ENCODE measurements around the gene ATP11C.
"Not testable (repeated sequence)": the region's sequence is repeated elsewhere in the genome, so short reads cannot be mapped to it uniquely, and the experiment has no call there.

ATP11C gene

DNA sequence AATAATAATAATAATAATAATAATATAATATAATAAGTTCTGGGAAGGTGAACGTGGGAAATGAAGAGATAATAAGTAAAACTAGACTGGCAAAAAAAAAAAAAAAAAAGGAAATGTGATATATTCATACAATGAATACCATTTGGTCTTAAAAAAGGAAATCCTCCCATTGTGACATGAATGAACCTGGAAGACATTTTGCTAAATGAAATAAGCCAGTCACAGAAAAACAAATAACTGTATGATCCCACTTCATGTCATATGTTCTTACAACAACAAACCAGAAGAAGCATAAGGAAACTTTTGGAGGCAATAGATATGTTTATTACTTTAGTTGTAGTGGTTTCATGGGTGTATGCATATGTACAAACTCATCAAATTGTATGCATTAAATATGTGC, 63.1 kb downstream of the ATP11C start:
- Mint-ChIP-seq H3K27ac (no peak overlapping the region), H3K4me1 (ENCODE audit: low read depth) (peaks cover 5% of the 10 kb centered on the region), H3K27me3 (no peaks in the 10 kb centered on the region), H3K9me3 (no peaks in the 10 kb centered on the region), H3K4me3 (no peak overlapping the region), H3K36me3 (ENCODE audit: low read depth) (no peaks in the 10 kb centered on the region)
- intact Hi-C loops (cut with micrococcal nuclease), result loop anchor here (10.0 kb wide), 1 partner anchor 55 kb away; no protein-coding TSS in a partner anchor

DNA sequence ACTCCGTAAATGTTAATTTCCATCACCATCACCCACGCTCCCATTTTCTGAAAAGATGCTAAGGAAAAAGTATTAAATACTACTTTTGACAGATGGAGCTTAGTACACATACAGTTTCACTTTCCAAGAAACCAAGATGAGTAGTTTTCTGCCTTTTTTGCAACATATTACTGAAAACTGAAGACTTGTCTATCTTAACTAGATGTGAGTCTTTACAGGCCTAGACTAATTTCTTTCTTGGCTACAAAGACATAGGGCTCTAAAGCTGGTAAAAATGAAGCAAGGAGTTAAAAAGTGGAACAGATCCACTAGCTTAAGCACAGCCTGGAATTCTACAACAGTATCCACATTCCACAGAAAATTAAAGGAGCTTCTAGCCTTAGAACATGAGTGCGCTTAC, 68.2 kb downstream of the ATP11C start:
- intact Hi-C loops (cut with micrococcal nuclease), result no loop called here
- no peaks in the 10 kb centered on the region for H3K36me3 Mint-ChIP-seq (ENCODE audit: low read depth)
- H3K27me3 Mint-ChIP-seq, result no peaks in the 10 kb centered on the region
- no peaks in the 10 kb centered on the region for H3K9me3 Mint-ChIP-seq
- no peaks in the 10 kb centered on the region for H3K4me1 Mint-ChIP-seq (ENCODE audit: low read depth)
- no peak overlapping the region for H3K27ac Mint-ChIP-seq
- H3K4me3 Mint-ChIP-seq, result no peak overlapping the region

- Mint-ChIP-seq H3K27me3 (no peaks in the 10 kb centered on the region), H3K4me3 (no peak overlapping the region), H3K9me3 (no peaks in the 10 kb centered on the region), H3K4me1 (ENCODE audit: low read depth) (peaks cover 4% of the 10 kb centered on the region), H3K36me3 (ENCODE audit: low read depth) (no peaks in the 10 kb centered on the region), H3K27ac (no peak overlapping the region)
- intact Hi-C loops (cut with micrococcal nuclease), result no loop called here
Measured at GRCh38 chrX:139862208-139862607, 70.6 kb downstream of the ATP11C start.

- H3K27ac Mint-ChIP-seq; H3K9me3 Mint-ChIP-seq; intact Hi-C loops (cut with micrococcal nuclease); H3K4me3 Mint-ChIP-seq; H3K36me3 Mint-ChIP-seq (ENCODE audit: low read depth); H3K27me3 Mint-ChIP-seq: not testable (repeated sequence)
- H3K4me1 Mint-ChIP-seq (ENCODE audit: low read depth), result peaks cover 16% of the 10 kb centered on the region
Measured at GRCh38 chrX:139856826-139857225, 76.0 kb downstream of the ATP11C start.

DNA sequence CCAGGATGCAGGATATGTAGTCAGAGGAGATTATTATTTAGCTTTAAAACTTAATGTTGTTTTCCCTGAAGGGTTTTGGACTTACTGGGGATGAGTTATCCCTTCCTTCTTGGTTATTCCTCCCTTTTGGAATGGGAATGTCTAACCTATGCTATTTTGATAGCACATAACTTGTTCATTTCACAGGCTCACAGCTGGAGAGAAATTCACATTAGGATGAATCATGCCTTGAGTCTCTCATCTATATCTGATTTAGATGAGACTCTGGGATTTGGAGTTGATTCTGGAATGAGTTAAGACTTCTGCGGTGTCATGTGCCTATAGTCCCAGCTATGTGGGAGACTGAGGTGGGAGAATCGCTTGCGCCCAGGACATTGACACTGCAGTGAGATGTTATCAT, 81.1 kb downstream of the ATP11C start:
- Mint-ChIP-seq H3K9me3 (no peaks in the 10 kb centered on the region), H3K27ac (no peak overlapping the region), H3K36me3 (ENCODE audit: low read depth) (peaks cover 5% of the 10 kb centered on the region), H3K4me1 (ENCODE audit: low read depth) (peaks cover 11% of the 10 kb centered on the region), H3K27me3 (no peaks in the 10 kb centered on the region), H3K4me3 (no peak overlapping the region)
- intact Hi-C loops (cut with micrococcal nuclease), result no loop called here

GRCh38 chrX:139850968-139851367, 81.9 kb downstream of the ATP11C start:
- Mint-ChIP-seq H3K4me1 (ENCODE audit: low read depth) (peaks cover 11% of the 10 kb centered on the region), H3K9me3 (no peaks in the 10 kb centered on the region), H3K36me3 (ENCODE audit: low read depth) (peaks cover 6% of the 10 kb centered on the region), H3K27ac (no peak overlapping the region), H3K4me3 (no peak overlapping the region), H3K27me3 (no peaks in the 10 kb centered on the region)
- intact Hi-C loops (cut with micrococcal nuclease), result no loop called here

DNA sequence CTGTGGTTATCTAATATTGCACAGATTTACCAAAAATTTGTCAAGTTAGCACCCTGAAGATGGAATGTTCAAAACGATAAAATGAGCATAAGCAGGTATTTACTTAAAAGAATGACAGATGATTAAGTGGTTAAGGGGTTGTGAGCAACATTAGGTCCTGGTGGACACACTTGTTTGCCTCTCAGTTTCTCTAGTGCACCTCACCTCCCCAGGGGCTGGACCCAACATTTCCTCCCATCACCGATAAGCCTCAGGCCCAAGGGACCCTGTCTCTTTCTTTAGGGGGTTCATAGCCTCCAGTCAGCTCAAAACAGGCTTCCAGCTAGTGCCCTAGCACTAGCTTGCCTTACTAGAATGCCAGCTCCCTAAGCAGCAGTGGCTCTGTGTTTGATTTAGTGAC, 88.0 kb downstream of the ATP11C start:
- H3K27ac Mint-ChIP-seq, result no peak overlapping the region
- no peaks in the 10 kb centered on the region for H3K27me3 Mint-ChIP-seq
- peaks cover 6% of the 10 kb centered on the region for H3K36me3 Mint-ChIP-seq (ENCODE audit: low read depth)
- no peak overlapping the region for H3K4me3 Mint-ChIP-seq
- peaks cover 13% of the 10 kb centered on the region for H3K4me1 Mint-ChIP-seq (ENCODE audit: low read depth)
- intact Hi-C loops (cut with micrococcal nuclease), result no loop called here
- no peaks in the 10 kb centered on the region for H3K9me3 Mint-ChIP-seq

DNA sequence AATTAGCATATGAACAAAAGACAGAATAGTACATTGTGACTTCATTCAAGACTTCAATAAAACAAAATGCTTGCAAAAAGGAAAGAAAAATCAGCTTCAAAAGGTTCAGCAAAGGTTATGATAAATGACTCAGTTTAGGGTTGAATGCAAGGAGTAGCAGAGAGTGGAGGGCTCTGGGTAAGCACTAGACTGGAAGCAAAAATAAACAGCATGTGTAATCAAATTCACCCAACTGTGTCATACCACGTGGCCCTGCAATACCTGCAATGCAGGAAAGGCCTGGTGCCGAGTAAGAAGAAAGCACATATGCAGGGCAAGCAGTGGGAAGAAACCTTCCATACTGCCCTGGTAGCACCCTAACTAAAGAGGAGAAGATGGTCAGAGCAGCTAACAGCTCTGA, 88.7 kb downstream of the ATP11C start:
- H3K4me3 Mint-ChIP-seq, result no peak overlapping the region
- peaks cover 13% of the 10 kb centered on the region for H3K4me1 Mint-ChIP-seq (ENCODE audit: low read depth)
- no peaks in the 10 kb centered on the region for H3K9me3 Mint-ChIP-seq
- H3K27ac Mint-ChIP-seq, result no peak overlapping the region
- no peaks in the 10 kb centered on the region for H3K27me3 Mint-ChIP-seq
- peaks cover 6% of the 10 kb centered on the region for H3K36me3 Mint-ChIP-seq (ENCODE audit: low read depth)
- intact Hi-C loops (cut with micrococcal nuclease), result no loop called here

DNA sequence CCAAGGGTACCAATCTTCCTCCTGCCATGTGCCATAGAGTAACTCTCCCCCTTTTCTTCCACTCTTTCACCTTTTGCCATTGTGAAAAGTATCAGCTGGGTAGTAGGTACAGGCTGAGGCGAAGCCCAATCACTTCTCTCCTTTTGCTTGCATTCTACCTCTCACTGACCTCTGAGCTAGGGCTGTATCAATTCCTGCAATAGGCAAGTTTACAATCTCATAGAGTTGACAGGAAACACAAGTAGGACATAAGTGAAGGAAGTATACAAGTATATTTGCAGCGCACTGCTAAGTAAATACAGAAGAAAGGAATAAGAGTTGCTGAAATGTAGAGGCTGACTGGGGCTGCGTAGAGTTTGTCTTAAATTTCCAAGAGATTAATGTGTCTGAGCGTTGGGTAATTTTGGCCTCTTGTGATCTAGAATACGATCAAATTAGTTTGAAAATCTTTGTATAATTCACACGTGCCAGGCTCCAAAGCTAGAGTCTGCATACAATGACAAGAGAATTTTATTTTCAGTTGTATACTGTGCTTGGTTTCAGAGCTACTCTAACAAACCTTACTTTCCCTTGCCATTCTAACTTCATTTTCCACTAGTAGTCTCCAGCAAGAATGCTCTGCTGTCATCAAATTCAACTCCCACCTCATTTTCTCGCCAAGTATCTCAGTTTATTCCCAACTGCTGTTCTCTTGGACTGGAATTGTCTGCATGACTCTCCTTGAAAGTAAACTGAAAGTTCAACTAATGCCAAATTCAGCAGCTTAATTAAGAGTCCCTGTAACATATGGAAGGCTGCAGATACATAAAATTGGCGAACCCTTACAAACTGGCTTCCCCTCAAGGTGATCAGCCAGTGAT, 90.3 kb downstream of the ATP11C start:
- no peak overlapping the region for H3K4me3 Mint-ChIP-seq
- H3K27ac Mint-ChIP-seq, result no peak overlapping the region
- no peaks in the 10 kb centered on the region for H3K27me3 Mint-ChIP-seq
- peaks cover 13% of the 10 kb centered on the region for H3K4me1 Mint-ChIP-seq (ENCODE audit: low read depth)
- peaks cover 6% of the 10 kb centered on the region for H3K36me3 Mint-ChIP-seq (ENCODE audit: low read depth)
- H3K9me3 Mint-ChIP-seq, result no peaks in the 10 kb centered on the region
- intact Hi-C loops (cut with micrococcal nuclease), result no loop called here

DNA sequence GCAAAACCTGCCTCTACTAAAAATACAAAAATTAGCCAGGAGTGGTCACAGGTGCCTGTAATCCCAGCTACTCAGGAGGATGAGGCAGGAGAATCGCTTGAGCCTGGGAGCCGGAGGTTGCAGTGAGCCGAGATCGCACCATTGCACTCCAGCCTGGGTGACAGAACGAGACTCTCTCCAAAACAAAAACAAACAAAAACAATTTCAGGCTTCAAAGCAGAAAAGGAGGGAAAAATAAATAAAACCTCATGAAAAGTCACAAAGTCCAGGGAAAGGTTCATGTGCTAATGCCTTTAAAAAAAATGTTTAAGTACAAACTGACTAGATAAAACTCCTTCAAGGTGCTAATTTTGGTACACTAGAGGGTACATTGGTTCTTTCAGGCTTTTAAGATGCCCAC, 96.5 kb downstream of the ATP11C start:
- H3K4me1 Mint-ChIP-seq (ENCODE audit: low read depth); H3K27ac Mint-ChIP-seq; H3K27me3 Mint-ChIP-seq; intact Hi-C loops (cut with micrococcal nuclease); H3K36me3 Mint-ChIP-seq (ENCODE audit: low read depth); H3K4me3 Mint-ChIP-seq; H3K9me3 Mint-ChIP-seq: not testable (repeated sequence)

DNA sequence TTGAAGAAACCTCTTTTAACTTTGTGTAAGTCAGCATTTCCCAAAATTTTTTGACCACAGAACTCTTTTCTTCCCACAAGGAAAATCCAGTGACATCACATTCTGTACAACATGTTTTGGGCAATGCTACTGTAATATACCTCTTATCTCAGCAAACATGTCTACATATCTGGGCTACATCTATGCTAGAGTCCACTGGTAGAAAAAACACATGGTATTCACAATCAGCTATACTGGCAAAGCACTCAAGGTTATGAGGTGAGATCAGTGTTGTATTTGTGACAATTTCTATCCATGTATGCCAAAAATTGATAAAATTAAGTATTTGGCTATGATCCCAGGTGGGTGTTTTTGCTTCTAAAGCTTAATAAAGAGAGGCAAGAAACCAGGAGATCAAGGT, 98.0 kb downstream of the ATP11C start:
- H3K9me3 Mint-ChIP-seq, result no peaks in the 10 kb centered on the region
- H3K4me3 Mint-ChIP-seq, result no peak overlapping the region
- intact Hi-C loops (cut with micrococcal nuclease), result no loop called here
- no peaks in the 10 kb centered on the region for H3K27me3 Mint-ChIP-seq
- H3K36me3 Mint-ChIP-seq (ENCODE audit: low read depth), result no peaks in the 10 kb centered on the region
- H3K27ac Mint-ChIP-seq, result no peak overlapping the region
- H3K4me1 Mint-ChIP-seq (ENCODE audit: low read depth), result peaks cover 11% of the 10 kb centered on the region

GRCh38 chrX:139832718-139833309, 100.0 kb downstream of the ATP11C start:
- H3K9me3 Mint-ChIP-seq, result no peaks in the 10 kb centered on the region
- no peak overlapping the region for H3K27ac Mint-ChIP-seq
- peaks cover 11% of the 10 kb centered on the region for H3K4me1 Mint-ChIP-seq (ENCODE audit: low read depth)
- no peaks in the 10 kb centered on the region for H3K27me3 Mint-ChIP-seq
- H3K4me3 Mint-ChIP-seq, result no peak overlapping the region
- intact Hi-C loops (cut with micrococcal nuclease), result no loop called here
- H3K36me3 Mint-ChIP-seq (ENCODE audit: low read depth), result no peaks in the 10 kb centered on the region

GRCh38 chrX:139831675-139832456, 101.0 kb downstream of the ATP11C start:
- Mint-ChIP-seq H3K9me3 (no peaks in the 10 kb centered on the region), H3K36me3 (ENCODE audit: low read depth) (no peaks in the 10 kb centered on the region), H3K4me1 (ENCODE audit: low read depth) (peaks cover 11% of the 10 kb centered on the region), H3K27ac (no peak overlapping the region), H3K4me3 (no peak overlapping the region), H3K27me3 (no peaks in the 10 kb centered on the region)
- intact Hi-C loops (cut with micrococcal nuclease), result no loop called here

- Mint-ChIP-seq H3K4me3 (no peak overlapping the region), H3K36me3 (ENCODE audit: low read depth) (no peaks in the 10 kb centered on the region), H3K27ac (no peak overlapping the region), H3K27me3 (no peaks in the 10 kb centered on the region), H3K4me1 (ENCODE audit: low read depth) (peaks cover 11% of the 10 kb centered on the region), H3K9me3 (no peaks in the 10 kb centered on the region)
- intact Hi-C loops (cut with micrococcal nuclease), result no loop called here
Measured at GRCh38 chrX:139831017-139831416, 101.8 kb downstream of the ATP11C start.

Measured in dendritic cell treated with granulocyte-macrophage colony-stimulating factor and Interleukin-4, amounts not matched to agents 40 ng/mL and 50 ng/mL, for 4 days (primary cell).